Stimulated activated CD4-positive, alpha-beta T cell treated with anti-CD3 and anti-CD28 coated beads, Interleukin-2, amount 100 ng/mL, for 48 hours (primary cell): ENCODE measurements around the gene NOB1.

Source experiments
- DNase-seq, 2 donors: peaks; one replicate each; pipeline ENCODE4 v3.0.0-alpha.2; 2020

NOB1 gene

GRCh38 chr16:69718111-69718764, 36.5 kb downstream of the NOB1 start:
- DNase-seq = no peak

GRCh38 chr16:69717066-69717465, 37.7 kb downstream of the NOB1 start:
- DNase-seq = no peak

GRCh38 chr16:69712914-69713581, 41.7 kb downstream of the NOB1 start:
- DNase-seq = no peak

GRCh38 chr16:69712277-69712676, 42.4 kb downstream of the NOB1 start:
- DNase-seq = no peak

- DNase-seq = no peak
Observed at GRCh38 chr16:69711115-69711740, 43.5 kb downstream of the NOB1 start.

- no peak for DNase-seq
Observed at GRCh38 chr16:69709456-69710084, 45.2 kb downstream of the NOB1 start.

GRCh38 chr16:69707920-69708683, 46.6 kb downstream of the NOB1 start:
- no peak for DNase-seq

GRCh38 chr16:69706975-69707340, 47.8 kb downstream of the NOB1 start:
- DNase-seq = no peak

- no peak for DNase-seq
Observed at GRCh38 chr16:69706256-69706974, 48.3 kb downstream of the NOB1 start.

GRCh38 chr16:69703638-69704037, 51.1 kb downstream of the NOB1 start:
- no peak for DNase-seq

GRCh38 chr16:69701866-69702265, 52.9 kb downstream of the NOB1 start:
- no peak for DNase-seq

- DNase-seq = no peak
Observed at GRCh38 chr16:69701452-69701851, 53.3 kb downstream of the NOB1 start.

GRCh38 chr16:69699915-69700314, 54.8 kb downstream of the NOB1 start:
- no peak for DNase-seq

- DNase-seq = no peak
Observed at GRCh38 chr16:69698404-69698803, 56.3 kb downstream of the NOB1 start.

- DNase-seq = no peak
Observed at GRCh38 chr16:69693916-69694315, 60.8 kb downstream of the NOB1 start.

- DNase-seq = no peak
Observed at GRCh38 chr16:69691980-69692911, 62.5 kb downstream of the NOB1 start.
